ENCODE results near the gene NF1.

Gene NF1

GRCh38 chr17:31422443-31422842, 327.7 kb downstream of the NF1 start:
- TF ChIP-seq CTCF (IDR thresholded peaks at IDR 0.05; ENCODE audit: low read length) (no peak), EZH2 (optimal IDR thresholded peaks at IDR 0.05; ENCODE audit: low read depth, low read length) (no peak), EZH2phosphoT487 (IDR thresholded peaks at IDR 0.05; ENCODE audit: low read length) (no peak)
- H3K79me2 ChIP-seq (ENCODE audit: low read length) = no peaks in the 10 kb centered on the region
- no peaks in the 10 kb centered on the region for H4K20me1 ChIP-seq (ENCODE audit: insufficient read depth, low read length)
- no peak overlapping the region for H3K9ac ChIP-seq (ENCODE audit: low read length)
- no peak overlapping the region for H3K27ac ChIP-seq (ENCODE audit: low read length)
- H3K9me2 ChIP-seq (replicated peaks; ENCODE audit: insufficient read depth, low read length) = no peaks in the 10 kb centered on the region
- H3K4me3 ChIP-seq (ENCODE audit: low read length) = no peak overlapping the region
- H3K4me2 ChIP-seq (ENCODE audit: low read depth, low read length) = no peak overlapping the region
- DNase-seq = no peak
- no peaks in the 10 kb centered on the region for H3F3A ChIP-seq (ENCODE audit: insufficient read depth, low read length)
- no peak overlapping the region for H2AFZ ChIP-seq (ENCODE audit: low read length)
- H3K27me3 ChIP-seq (replicated peaks; ENCODE audit: insufficient read depth, low read length) = no peaks in the 10 kb centered on the region
- no peaks in the 10 kb centered on the region for H3K4me1 ChIP-seq (ENCODE audit: low read length)
- no peaks in the 10 kb centered on the region for H3K9me3 ChIP-seq (replicated peaks; ENCODE audit: insufficient read depth, low read length)
- no peaks in the 10 kb centered on the region for H3K36me3 ChIP-seq (replicated peaks; ENCODE audit: insufficient read depth, low read length)

DNA sequence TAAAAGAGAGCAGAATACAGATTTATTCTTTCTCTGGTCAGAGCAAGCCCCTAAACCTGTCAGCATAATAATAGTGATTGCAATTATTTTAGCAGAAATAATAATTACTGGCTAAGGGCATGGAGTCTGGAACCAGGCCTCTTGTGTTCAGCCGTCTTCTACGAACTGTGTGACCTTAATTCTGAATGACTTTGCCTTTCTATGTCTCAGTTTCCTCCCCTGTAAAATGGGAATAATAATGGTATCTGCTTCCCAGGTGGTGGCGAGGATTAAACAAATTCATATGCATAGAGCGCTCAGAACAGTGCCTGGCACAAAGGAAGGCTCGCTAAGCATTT, 330.1 kb downstream of the NF1 start:
- H3K9ac ChIP-seq (ENCODE audit: low read length) = no peak overlapping the region
- no peak overlapping the region for H3K4me2 ChIP-seq (ENCODE audit: low read depth, low read length)
- no peaks in the 10 kb centered on the region for H3K36me3 ChIP-seq (replicated peaks; ENCODE audit: insufficient read depth, low read length)
- no peaks in the 10 kb centered on the region for H3K9me2 ChIP-seq (replicated peaks; ENCODE audit: insufficient read depth, low read length)
- no peaks in the 10 kb centered on the region for H3K4me1 ChIP-seq (ENCODE audit: low read length)
- H4K20me1 ChIP-seq (ENCODE audit: insufficient read depth, low read length) = no peaks in the 10 kb centered on the region
- no peak overlapping the region for H3K4me3 ChIP-seq (ENCODE audit: low read length)
- H2AFZ ChIP-seq (ENCODE audit: low read length) = no peak overlapping the region
- no peaks in the 10 kb centered on the region for H3K27me3 ChIP-seq (replicated peaks; ENCODE audit: insufficient read depth, low read length)
- no peaks in the 10 kb centered on the region for H3K9me3 ChIP-seq (replicated peaks; ENCODE audit: insufficient read depth, low read length)
- no peaks in the 10 kb centered on the region for H3F3A ChIP-seq (ENCODE audit: insufficient read depth, low read length)
- DNase-seq = no peak
- no peak overlapping the region for H3K27ac ChIP-seq (ENCODE audit: low read length)
- H3K79me2 ChIP-seq (ENCODE audit: low read length) = no peaks in the 10 kb centered on the region
- TF ChIP-seq EZH2 (optimal IDR thresholded peaks at IDR 0.05; ENCODE audit: low read depth, low read length) (no peak), CTCF (IDR thresholded peaks at IDR 0.05; ENCODE audit: low read length) (no peak), EZH2phosphoT487 (IDR thresholded peaks at IDR 0.05; ENCODE audit: low read length) (no peak)

DNA sequence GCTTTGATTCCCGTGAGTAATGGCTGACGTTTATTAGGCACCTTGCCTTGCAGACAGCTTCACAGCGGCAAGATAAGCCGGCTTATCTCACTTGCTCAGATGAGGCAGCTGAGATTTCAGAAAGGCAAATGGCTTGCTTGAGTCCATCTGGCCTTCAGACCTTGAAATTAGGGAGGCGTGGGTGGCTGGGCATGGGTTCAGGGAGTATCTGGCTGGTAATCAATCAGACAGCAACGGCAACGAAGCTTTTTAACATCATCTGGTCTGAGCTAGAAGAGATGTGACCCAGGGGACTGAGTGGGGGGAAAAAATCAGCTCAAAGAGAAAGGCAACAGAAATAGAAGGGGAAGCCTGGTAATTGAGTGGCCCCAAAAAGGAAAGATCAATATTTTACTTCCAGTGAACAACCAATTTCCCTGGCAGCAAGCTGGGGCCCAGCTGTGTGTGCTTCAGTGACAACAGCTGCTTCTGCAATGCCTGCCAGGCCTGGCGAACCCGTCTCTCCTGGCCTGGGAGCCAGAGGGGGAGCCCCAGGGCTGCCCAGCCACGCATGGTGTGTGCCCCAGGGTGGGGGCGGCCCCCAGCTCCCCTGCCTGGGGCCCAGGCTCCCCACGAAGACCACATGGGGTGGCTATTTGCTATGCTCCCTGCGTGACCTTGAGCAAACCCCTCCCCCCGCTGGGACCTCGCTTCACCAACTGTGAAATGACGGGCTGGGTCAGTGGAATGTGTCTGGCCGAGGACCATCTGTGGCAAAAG, 330.7 kb downstream of the NF1 start:
- H3K4me3 ChIP-seq (ENCODE audit: low read length) = no peak overlapping the region
- H3K4me2 ChIP-seq (ENCODE audit: low read depth, low read length) = no peak overlapping the region
- H3K27me3 ChIP-seq (replicated peaks; ENCODE audit: insufficient read depth, low read length) = no peaks in the 10 kb centered on the region
- H3K27ac ChIP-seq (ENCODE audit: low read length) = no peak overlapping the region
- no peaks in the 10 kb centered on the region for H3K79me2 ChIP-seq (ENCODE audit: low read length)
- H3K4me1 ChIP-seq (ENCODE audit: low read length) = no peaks in the 10 kb centered on the region
- no peak for DNase-seq
- TF ChIP-seq EZH2 (optimal IDR thresholded peaks at IDR 0.05; ENCODE audit: low read depth, low read length) (no peak), CTCF (IDR thresholded peaks at IDR 0.05; ENCODE audit: low read length) (no peak)
- no peaks in the 10 kb centered on the region for H3K9me2 ChIP-seq (replicated peaks; ENCODE audit: insufficient read depth, low read length)
- H2AFZ ChIP-seq (ENCODE audit: low read length) = no peak overlapping the region
- H3K36me3 ChIP-seq (replicated peaks; ENCODE audit: insufficient read depth, low read length) = no peaks in the 10 kb centered on the region
- H3K9me3 ChIP-seq (replicated peaks; ENCODE audit: insufficient read depth, low read length) = no peaks in the 10 kb centered on the region
- no peak overlapping the region for H3K9ac ChIP-seq (ENCODE audit: low read length)
- H3F3A ChIP-seq (ENCODE audit: insufficient read depth, low read length) = no peaks in the 10 kb centered on the region
- H4K20me1 ChIP-seq (ENCODE audit: insufficient read depth, low read length) = no peaks in the 10 kb centered on the region
